ENCODE results near the gene VAT1. TPM values are rescaled to one million over a fixed set of nuclear protein-coding genes. Genes with fewer than 3 reads are reported as not detected.

VAT1 gene
- total and polyA plus RNA-seq, 2 of the 13 experiments (the other 11 are each of a cell fraction or from before 2014, with no cell fraction given) = 143 to 205 TPM

GRCh38 chr17:43010667-43011308 is 11.4 kb downstream of the VAT1 start (continued):
- no peak for TF ChIP-seq HBP1 (CRISPR knock-in tag; IDR thresholded peaks at IDR 0.05; ENCODE audit: low read depth)
- TF ChIP-seq TBL1XR1 (IDR thresholded peaks at IDR 0.05; ENCODE audit: borderline replicate concordance, low read length, partially characterized antibody) = no peak
- TF ChIP-seq MAFK (conservative IDR thresholded peaks at IDR 0.05 in 1 of 2, IDR thresholded peaks at IDR 0.05 in 1 of 2; ENCODE audit: low read length in 2 of 2) = no peak
- TF ChIP-seq ARNTL (CRISPR knock-in tag; IDR thresholded peaks at IDR 0.05) = 0 out of 2 replicates have a peak, but pooled peaks have one; percentile 41
- TF ChIP-seq HNF1A (IDR thresholded peaks at IDR 0.05; ENCODE audit: low read depth) = no peak; the same call in 1 of the 2 replicates
- no peak; the same call in 1 of the 2 replicates for TF ChIP-seq HNF1A (CRISPR knock-in tag; IDR thresholded peaks at IDR 0.05; ENCODE audit: borderline replicate concordance)
- no peak for TF ChIP-seq ZNF672 (CRISPR knock-in tag; IDR thresholded peaks at IDR 0.05)
- no peak for TF ChIP-seq ZBTB2 (CRISPR knock-in tag; IDR thresholded peaks at IDR 0.05; ENCODE audit: low read depth)
- no peak for TF ChIP-seq HMGA1 (CRISPR knock-in tag; conservative IDR thresholded peaks at IDR 0.05)
- no peak for TF ChIP-seq ZNF230 (CRISPR knock-in tag; IDR thresholded peaks at IDR 0.05)
- no peak for TF ChIP-seq SCMH1 (CRISPR knock-in tag; IDR thresholded peaks at IDR 0.05; ENCODE audit: borderline replicate concordance)
- no peak; the same call in 1 of the 2 replicates for TF ChIP-seq ZNF460 (CRISPR knock-in tag; IDR thresholded peaks at IDR 0.05; ENCODE audit: borderline replicate concordance)
- no peak for TF ChIP-seq THAP8 (CRISPR knock-in tag; IDR thresholded peaks at IDR 0.05; ENCODE audit: borderline replicate concordance)
- TF ChIP-seq ZNF597 (CRISPR knock-in tag; IDR thresholded peaks at IDR 0.05) = no peak
- no peak for TF ChIP-seq SIN3B (IDR thresholded peaks at IDR 0.05; ENCODE audit: low read length)
- no peak for TF ChIP-seq PRPF4 (IDR thresholded peaks at IDR 0.05; ENCODE audit: low read depth, low read length, poor library complexity, severe bottlenecking)
- TF ChIP-seq NCOA5 (CRISPR knock-in tag; IDR thresholded peaks at IDR 0.05) = no peak; the same call in 1 of the 2 replicates
- peak; percentile 88 for TF ChIP-seq NCOA2 (CRISPR knock-in tag; IDR thresholded peaks at IDR 0.05)
